Measurements from ENCODE around the gene ACAP1. TPM values are rescaled to one million over a fixed set of nuclear protein-coding genes. Genes with fewer than 3 reads are reported as not detected.

ACAP1 gene
- total RNA-seq, 1 donor from 2014 or later, result 262 TPM

- peak within 1 kb of the TSS; percentile 90 for H3K4me3 Mint-ChIP-seq
- peak; percentile 100 for DNase-seq
- H3K9me3 Mint-ChIP-seq, result no peaks in the 10 kb centered on the region
- H3K27ac Mint-ChIP-seq, result peak within 1 kb of the TSS; percentile 99
- peaks cover 40% of the 10 kb centered on the region for H3K4me1 Mint-ChIP-seq
- peaks cover 42% of the 10 kb centered on the region for H3K36me3 Mint-ChIP-seq (ENCODE audit: low read depth)
- intact Hi-C loops (cut with micrococcal nuclease), result loop anchor here (1.0 to 5.0 kb wide), 7 partner anchors 26 to 379 kb away; partner anchors contain the start of genes ELP5, PHF23, POLR2A and SLC16A13
- H3K27me3 Mint-ChIP-seq, result peaks cover 5% of the 10 kb centered on the region
These were observed 29.2 kb upstream of the ACAP1 start, which contains the start of gene EIF5A for GRCh38 chr17:7306911-7307685. Gene EIF5A, plus strand, starts transcription at chr17:7307628. Its CDS starts 2,008 bp downstream, at chr17:7309636.

- Mint-ChIP-seq H3K27me3 (peaks cover 5% of the 10 kb centered on the region), H3K27ac (peak overlapping the region; percentile 99), H3K4me3 (peak overlapping the region; percentile 90), H3K36me3 (ENCODE audit: low read depth) (peaks cover 51% of the 10 kb centered on the region), H3K9me3 (no peaks in the 10 kb centered on the region), H3K4me1 (peaks cover 46% of the 10 kb centered on the region)
- intact Hi-C loops (cut with micrococcal nuclease), result loop anchor here (1.0 to 5.0 kb wide), 10 partner anchors 21 to 535 kb away; partner anchors contain the start of genes CD68, ELP5, NEURL4 and PHF23
- DNase-seq, result peak; percentile 85
These were observed 28.4 kb upstream of the ACAP1 start for GRCh38 chr17:7307686-7308624.

- intact Hi-C loops (cut with micrococcal nuclease), result loop anchor here (1.0 to 5.0 kb wide), 5 partner anchors 20 to 534 kb away; partner anchors contain the start of genes CD68, NEURL4 and SLC16A13
- peak; percentile 95 for DNase-seq
- H3K27me3 Mint-ChIP-seq, result peaks cover 5% of the 10 kb centered on the region
- H3K36me3 Mint-ChIP-seq (ENCODE audit: low read depth), result peaks cover 59% of the 10 kb centered on the region
- peaks cover 55% of the 10 kb centered on the region for H3K4me1 Mint-ChIP-seq
- peak overlapping the region; percentile 98 for H3K27ac Mint-ChIP-seq
- H3K9me3 Mint-ChIP-seq, result no peaks in the 10 kb centered on the region
- peak overlapping the region; percentile 90 for H3K4me3 Mint-ChIP-seq
These were observed 27.5 kb upstream of the ACAP1 start for GRCh38 chr17:7308625-7309433.

- H3K9me3 Mint-ChIP-seq, result no peaks in the 10 kb centered on the region
- H3K4me1 Mint-ChIP-seq, result peaks cover 63% of the 10 kb centered on the region
- DNase-seq, result no peak
- H3K4me3 Mint-ChIP-seq, result peak overlapping the region; percentile 90
- peak overlapping the region; percentile 98 for H3K27ac Mint-ChIP-seq
- H3K27me3 Mint-ChIP-seq, result peaks cover 5% of the 10 kb centered on the region
- peaks cover 61% of the 10 kb centered on the region for H3K36me3 Mint-ChIP-seq (ENCODE audit: low read depth)
- intact Hi-C loops (cut with micrococcal nuclease), result loop anchor here (1.0 to 5.0 kb wide), 4 partner anchors 42 to 533 kb away; partner anchors contain the start of genes CD68 and SLC16A13
These were observed 26.7 kb upstream of the ACAP1 start for GRCh38 chr17:7309628-7310027.

- peaks cover 66% of the 10 kb centered on the region for H3K36me3 Mint-ChIP-seq (ENCODE audit: low read depth)
- no peak overlapping the region for H3K27ac Mint-ChIP-seq
- DNase-seq, result no peak
- intact Hi-C loops (cut with micrococcal nuclease), result no loop called here
- H3K4me1 Mint-ChIP-seq, result peaks cover 65% of the 10 kb centered on the region
- peak overlapping the region; percentile 90 for H3K4me3 Mint-ChIP-seq
- H3K27me3 Mint-ChIP-seq, result peaks cover 5% of the 10 kb centered on the region
- no peaks in the 10 kb centered on the region for H3K9me3 Mint-ChIP-seq
These were observed 25.1 kb upstream of the ACAP1 start for GRCh38 chr17:7311110-7311705.

GRCh38 chr17:7312432-7313087, 23.8 kb upstream of the ACAP1 start:
- peaks cover 57% of the 10 kb centered on the region for H3K4me1 Mint-ChIP-seq
- H3K36me3 Mint-ChIP-seq (ENCODE audit: low read depth), result peaks cover 66% of the 10 kb centered on the region
- no peaks in the 10 kb centered on the region for H3K9me3 Mint-ChIP-seq
- intact Hi-C loops (cut with micrococcal nuclease), result no loop called here
- H3K27ac Mint-ChIP-seq, result peak overlapping the region; percentile 83
- peak overlapping the region; percentile 85 for H3K4me3 Mint-ChIP-seq
- no peak for DNase-seq
- no peaks in the 10 kb centered on the region for H3K27me3 Mint-ChIP-seq

GRCh38 chr17:7313088-7313889, 23.0 kb upstream of the ACAP1 start:
- Mint-ChIP-seq H3K9me3 (no peaks in the 10 kb centered on the region), H3K27ac (peak overlapping the region; percentile 83), H3K4me3 (peak overlapping the region; percentile 85), H3K4me1 (peaks cover 57% of the 10 kb centered on the region), H3K27me3 (no peaks in the 10 kb centered on the region), H3K36me3 (ENCODE audit: low read depth) (peaks cover 70% of the 10 kb centered on the region)
- intact Hi-C loops (cut with micrococcal nuclease), result no loop called here
- peak; percentile 69 for DNase-seq

GRCh38 chr17:7313890-7314718, 22.2 kb upstream of the ACAP1 start:
- Mint-ChIP-seq H3K4me3 (peak overlapping the region; percentile 85), H3K27me3 (no peaks in the 10 kb centered on the region), H3K36me3 (ENCODE audit: low read depth) (peaks cover 67% of the 10 kb centered on the region), H3K27ac (peak overlapping the region; percentile 83), H3K9me3 (no peaks in the 10 kb centered on the region), H3K4me1 (peaks cover 53% of the 10 kb centered on the region)
- DNase-seq, result peak; percentile 67
- intact Hi-C loops (cut with micrococcal nuclease), result loop anchor here (2.0 kb wide), 2 partner anchors 15 to 71 kb away; partner anchors contain the start of genes GABARAP and NEURL4

GRCh38 chr17:7314719-7315569, 21.4 kb upstream of the ACAP1 start, which contains the start of gene GPS2:
Gene GPS2, minus strand, starts transcription at chr17:7315360. Its CDS starts 308 bp downstream, at chr17:7315052.
- Mint-ChIP-seq H3K9me3 (no peaks in the 10 kb centered on the region), H3K27ac (peak within 1 kb of the TSS; percentile 96), H3K4me1 (peaks cover 45% of the 10 kb centered on the region), H3K36me3 (ENCODE audit: low read depth) (peaks cover 58% of the 10 kb centered on the region), H3K27me3 (no peaks in the 10 kb centered on the region), H3K4me3 (peak within 1 kb of the TSS; percentile 85)
- DNase-seq, result peak; percentile 99
- intact Hi-C loops (cut with micrococcal nuclease), result loop anchor here (2.0 kb wide), 2 partner anchors 14 to 72 kb away; partner anchors contain the start of genes GABARAP and NEURL4

- H3K27me3 Mint-ChIP-seq, result no peaks in the 10 kb centered on the region
- H3K4me1 Mint-ChIP-seq, result peaks cover 37% of the 10 kb centered on the region
- H3K36me3 Mint-ChIP-seq (ENCODE audit: low read depth), result peaks cover 51% of the 10 kb centered on the region
- peak overlapping the region; percentile 85 for H3K4me3 Mint-ChIP-seq
- peak overlapping the region; percentile 96 for H3K27ac Mint-ChIP-seq
- intact Hi-C loops (cut with micrococcal nuclease), result loop anchor here (2.0 kb wide), 2 partner anchors 13 to 73 kb away; partner anchors contain the start of genes GABARAP and NEURL4
- H3K9me3 Mint-ChIP-seq, result no peaks in the 10 kb centered on the region
- no peak for DNase-seq
These were observed 20.6 kb upstream of the ACAP1 start for GRCh38 chr17:7315570-7316235.

Measured in activated CD4-positive, alpha-beta T cell treated with anti-CD3 and anti-CD28 coated beads, Interleukin-2, amount 10 ng/mL, durations not matched to agents 24 days and 14 days (primary cell).